ENCODE data around the gene TBCK. TPM values are rescaled to one million over a fixed set of nuclear protein-coding genes. Genes with fewer than 3 reads are reported as not detected.

Gene TBCK
- total RNA-seq, 1 donor from 2014 or later: 25.8 TPM

DNA sequence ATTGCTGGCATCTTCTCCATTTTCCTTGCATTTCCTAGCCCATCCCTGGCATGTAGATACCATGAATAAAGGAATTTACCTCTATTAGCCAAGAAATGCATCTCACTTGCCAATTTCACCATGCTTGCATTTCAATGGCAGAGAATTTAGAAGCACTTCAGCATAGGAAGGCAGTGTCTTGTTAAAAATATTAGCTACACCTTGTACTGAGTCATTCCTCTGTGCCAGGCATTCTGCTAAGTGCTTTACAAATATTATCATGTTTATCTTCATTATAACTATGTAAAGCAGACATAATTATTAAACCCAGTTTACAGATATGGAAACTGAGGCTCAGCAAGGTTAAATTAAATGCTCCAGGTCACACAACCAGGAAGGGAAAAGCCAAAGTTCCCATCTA is 282.5 kb downstream of the TBCK start:
- FAIRE-seq: no peak
- Histone ChIP-seq H3K27ac (ENCODE audit: low read depth, low read length) (peak overlapping the region; percentile 11), H3K36me3 (ENCODE audit: insufficient read depth, low read length) (no peaks in the 10 kb centered on the region), H3K4me1 (ENCODE audit: insufficient read depth, low read length) (peaks cover 11% of the 10 kb centered on the region), H3K9me3 (ENCODE audit: insufficient read depth, low read depth, low read length) (no peaks in the 10 kb centered on the region), H3K27me3 (ENCODE audit: insufficient read depth, low read length) (no peaks in the 10 kb centered on the region), H3K4me2 (ENCODE audit: low read length) (no peak overlapping the region), H4K20me1 (ENCODE audit: insufficient read depth, low read length) (no peaks in the 10 kb centered on the region), H2AFZ (ENCODE audit: low read depth, low read length) (no peak overlapping the region), H3K4me3 (ENCODE audit: insufficient read depth, low read depth, low read length) (no peak overlapping the region), H3K79me2 (ENCODE audit: insufficient read depth, low read length) (no peaks in the 10 kb centered on the region), H3K9ac (ENCODE audit: low read length) (no peak overlapping the region)
- peaks cover 26% of the 10 kb centered on the region for H3K4me1 Mint-ChIP-seq (ENCODE audit: low read depth, unreplicated experiment)
- H3K4me3 Mint-ChIP-seq (ENCODE audit: unreplicated experiment): no peak overlapping the region
- H3K36me3 Mint-ChIP-seq (ENCODE audit: low read depth, unreplicated experiment): peaks cover 4% of the 10 kb centered on the region
- peaks cover 9% of the 10 kb centered on the region for H3K9me3 Mint-ChIP-seq (ENCODE audit: unreplicated experiment)
- DNase-seq (ENCODE audit: low read depth): no peak
- H3K27ac Mint-ChIP-seq (ENCODE audit: unreplicated experiment): peak overlapping the region; percentile 44
- TF ChIP-seq EZH2 (IDR thresholded peaks at IDR 0.05; ENCODE audit: insufficient read depth, low read length) (no peak), CTCF (IDR thresholded peaks at IDR 0.05; ENCODE audit: insufficient read depth, low read depth, low read length) (no peak)
- no peaks in the 10 kb centered on the region for H3K27me3 Mint-ChIP-seq (ENCODE audit: low read depth, unreplicated experiment)

- peaks cover 26% of the 10 kb centered on the region for H3K4me1 Mint-ChIP-seq (ENCODE audit: low read depth, unreplicated experiment)
- Histone ChIP-seq H3K27me3 (ENCODE audit: insufficient read depth, low read length) (no peaks in the 10 kb centered on the region), H3K4me2 (ENCODE audit: low read length) (no peak overlapping the region), H3K27ac (ENCODE audit: low read depth, low read length) (peak overlapping the region; percentile 9), H3K4me1 (ENCODE audit: insufficient read depth, low read length) (peaks cover 11% of the 10 kb centered on the region), H3K79me2 (ENCODE audit: insufficient read depth, low read length) (no peaks in the 10 kb centered on the region), H3K9me3 (ENCODE audit: insufficient read depth, low read depth, low read length) (no peaks in the 10 kb centered on the region), H4K20me1 (ENCODE audit: insufficient read depth, low read length) (no peaks in the 10 kb centered on the region), H2AFZ (ENCODE audit: low read depth, low read length) (no peak overlapping the region), H3K9ac (ENCODE audit: low read length) (no peak overlapping the region), H3K4me3 (ENCODE audit: insufficient read depth, low read depth, low read length) (no peak overlapping the region), H3K36me3 (ENCODE audit: insufficient read depth, low read length) (no peaks in the 10 kb centered on the region)
- peaks cover 14% of the 10 kb centered on the region for H3K9me3 Mint-ChIP-seq (ENCODE audit: unreplicated experiment)
- TF ChIP-seq CTCF (IDR thresholded peaks at IDR 0.05; ENCODE audit: insufficient read depth, low read depth, low read length) (no peak), EZH2 (IDR thresholded peaks at IDR 0.05; ENCODE audit: insufficient read depth, low read length) (no peak)
- H3K36me3 Mint-ChIP-seq (ENCODE audit: low read depth, unreplicated experiment): peaks cover 4% of the 10 kb centered on the region
- DNase-seq (ENCODE audit: low read depth) (peak; percentile 17), FAIRE-seq (no peak)
- no peaks in the 10 kb centered on the region for H3K27me3 Mint-ChIP-seq (ENCODE audit: low read depth, unreplicated experiment)
- peak overlapping the region; percentile 29 for H3K27ac Mint-ChIP-seq (ENCODE audit: unreplicated experiment)
- no peak overlapping the region for H3K4me3 Mint-ChIP-seq (ENCODE audit: unreplicated experiment)
Measured at GRCh38 chr4:106032851-106033286, 283.1 kb downstream of the TBCK start.

DNA sequence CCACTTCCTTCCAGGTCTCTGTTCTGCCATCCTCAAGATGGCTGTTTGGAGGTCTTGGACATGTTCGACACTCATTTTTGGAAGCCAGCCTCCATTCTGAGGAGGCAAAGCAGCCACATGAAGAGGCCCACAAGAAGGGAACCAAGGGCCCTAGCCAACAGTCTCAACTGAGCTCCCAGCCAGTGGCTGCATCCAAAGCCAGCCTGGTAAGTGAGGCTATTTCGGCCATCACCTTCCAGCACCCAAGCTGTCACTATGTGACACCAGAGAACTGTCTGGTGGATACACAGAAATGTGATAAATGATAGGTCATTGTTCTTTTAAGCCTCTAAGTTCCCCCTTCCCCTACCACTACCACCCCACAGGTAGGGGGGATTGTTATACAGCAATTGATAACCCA is 293.6 kb downstream of the TBCK start:
- Histone ChIP-seq H3K27ac (ENCODE audit: low read depth, low read length) (no peak overlapping the region), H3K36me3 (ENCODE audit: insufficient read depth, low read length) (no peaks in the 10 kb centered on the region), H3K9me3 (ENCODE audit: insufficient read depth, low read depth, low read length) (peaks cover 3% of the 10 kb centered on the region), H2AFZ (ENCODE audit: low read depth, low read length) (no peak overlapping the region), H3K4me1 (ENCODE audit: insufficient read depth, low read length) (no peaks in the 10 kb centered on the region), H3K4me2 (ENCODE audit: low read length) (no peak overlapping the region), H4K20me1 (ENCODE audit: insufficient read depth, low read length) (no peaks in the 10 kb centered on the region), H3K79me2 (ENCODE audit: insufficient read depth, low read length) (no peaks in the 10 kb centered on the region), H3K9ac (ENCODE audit: low read length) (no peak overlapping the region), H3K4me3 (ENCODE audit: insufficient read depth, low read depth, low read length) (no peak overlapping the region), H3K27me3 (ENCODE audit: insufficient read depth, low read length) (peaks cover 10% of the 10 kb centered on the region)
- Mint-ChIP-seq H3K9me3 (ENCODE audit: unreplicated experiment) (peaks cover 10% of the 10 kb centered on the region), H3K27me3 (ENCODE audit: low read depth, unreplicated experiment) (peaks cover 14% of the 10 kb centered on the region), H3K27ac (ENCODE audit: unreplicated experiment) (no peak overlapping the region), H3K4me3 (ENCODE audit: unreplicated experiment) (no peak overlapping the region), H3K36me3 (ENCODE audit: low read depth, unreplicated experiment) (no peaks in the 10 kb centered on the region), H3K4me1 (ENCODE audit: low read depth, unreplicated experiment) (peaks cover 15% of the 10 kb centered on the region)
- DNase-seq (ENCODE audit: low read depth) (no peak), FAIRE-seq (no peak)
- TF ChIP-seq EZH2 (IDR thresholded peaks at IDR 0.05; ENCODE audit: insufficient read depth, low read length) (no peak), CTCF (IDR thresholded peaks at IDR 0.05; ENCODE audit: insufficient read depth, low read depth, low read length) (no peak)

Data from astrocyte (in vitro differentiated cells and primary cell).